K562 (cell line): ENCODE data around the gene FAM20C. TPM values are rescaled to one million over a fixed set of nuclear protein-coding genes. Genes with fewer than 3 reads are reported as not detected.

Source experiments
- CAMTA2 ChIP-seq: fragments of 250-450 bp; sonication (Bioruptor Pico); conservative IDR thresholded peaks from 2 replicates; pipeline ENCODE4 v1.5.1; 2022
- ELK3 ChIP-seq: fragments of 450-650 bp; formaldehyde crosslinking; IDR thresholded peaks from 2 replicates; pipeline ENCODE4 v1.4.0; 2020; ENCODE audit warnings: mild to moderate bottlenecking
- RBM15 ChIP-seq: fragments of 200-400 bp; formaldehyde crosslinking; IDR thresholded peaks from 2 replicates; pipeline ENCODE4 v1.6.1; 2018; ENCODE audit warnings: mild to moderate bottlenecking, low read length, moderate library complexity; ENCODE audit not compliant: insufficient read depth
- RBM22 ChIP-seq: fragments of 200-400 bp; formaldehyde crosslinking; IDR thresholded peaks from 2 replicates; pipeline ENCODE4 v1.6.1; 2018; ENCODE audit warnings: low read length, low read depth; ENCODE audit not compliant: poor library complexity, severe bottlenecking
- SETDB1 ChIP-seq: IDR thresholded peaks from one replicate; pipeline ENCODE4 v1.6.1; 2012; ENCODE audit warnings: low read length, control low read depth, inconsistent platforms
- TAF1 ChIP-seq: IDR thresholded peaks from 2 replicates; pipeline ENCODE4 v1.6.1; 2011; ENCODE audit warnings: mild to moderate bottlenecking, low read length, moderate library complexity; ENCODE audit not compliant: insufficient read depth, control insufficient read depth, severe bottlenecking; ENCODE audit errors: extremely low read depth
- ZBTB17 ChIP-seq: fragments of 450-650 bp; formaldehyde crosslinking; IDR thresholded peaks from 2 replicates; pipeline ENCODE4 v1.4.0; 2020; ENCODE audit warnings: mild to moderate bottlenecking
- ZNF165 ChIP-seq: fragments of 250-450 bp; sonication (Bioruptor Pico); IDR thresholded peaks from 2 replicates; pipeline ENCODE4 v1.4.0; 2020; ENCODE audit warnings: borderline replicate concordance
- ZNF436 ChIP-seq: fragments of 250-450, 450-650 bp; sonication (Bioruptor Pico); formaldehyde crosslinking; IDR thresholded peaks from 2 replicates; pipeline ENCODE4 v1.7.0; 2020; ENCODE audit warnings: mild to moderate bottlenecking
- ZNF785 ChIP-seq: fragments of 250-450 bp; sonication (Bioruptor Pico); IDR thresholded peaks from 2 replicates; pipeline ENCODE4 v1.4.0; 2020; ENCODE audit warnings: mild to moderate bottlenecking
- polyA plus RNA-seq, 8 experiments: library from polyadenylated mRNA; depleted of rRNA in 4 of 8; stranded (reverse) in 5 of 8; unstranded in 3 of 8; fragments of >200 nt; fragmentation: Nextera tagmentation in 2 of 8; fragmentation: Illumina TruSeq in 1 of 8; extraction: Ambion mirVana in 2 of 8; extraction: Trizol in 1 of 8; gene quantifications; 2 replicates each; pipeline versions ENCODE4 v1.2.1 to v1.2.3, GENCODE V29; 2011 to 2014; ENCODE audit warnings: inconsistent platforms in 1 of 8, missing spikeins in 1 of 8
- total RNA-seq, 7 experiments: library from RNA; depleted of rRNA in 6 of 7; stranded (reverse); fragments of >200 nt in 6 of 7; fragmentation: Illumina TruSeq in 2 of 7; extraction: Trizol in 2 of 7; gene quantifications; 2 replicates each; pipeline versions ENCODE4 v1.2.1 to v1.2.3, GENCODE V29; 2011 to 2021; ENCODE audit warnings: low replicate concordance in 1 of 7
- TF ChIP-seq, protein P1 (sequence below): fragments of 450-650 bp; formaldehyde crosslinking; IDR thresholded peaks from 2 replicates; pipeline ENCODE4 v1.4.0; 2020; ENCODE audit warnings: mild to moderate bottlenecking, mixed read lengths
- TF ChIP-seq, protein P2 (sequence below): fragments of 250-450 bp; sonication (Bioruptor Pico); IDR thresholded peaks from 2 replicates; pipeline ENCODE4 v1.5.0; 2021; ENCODE audit warnings: mild to moderate bottlenecking, moderate library complexity

The FAM20C gene
- total and polyA plus RNA-seq, 9 of the 15 experiments (the other 6 are each of a cell fraction or from before 2014, with no cell fraction given) = 0.09 TPM; not detected in 8

DNA sequence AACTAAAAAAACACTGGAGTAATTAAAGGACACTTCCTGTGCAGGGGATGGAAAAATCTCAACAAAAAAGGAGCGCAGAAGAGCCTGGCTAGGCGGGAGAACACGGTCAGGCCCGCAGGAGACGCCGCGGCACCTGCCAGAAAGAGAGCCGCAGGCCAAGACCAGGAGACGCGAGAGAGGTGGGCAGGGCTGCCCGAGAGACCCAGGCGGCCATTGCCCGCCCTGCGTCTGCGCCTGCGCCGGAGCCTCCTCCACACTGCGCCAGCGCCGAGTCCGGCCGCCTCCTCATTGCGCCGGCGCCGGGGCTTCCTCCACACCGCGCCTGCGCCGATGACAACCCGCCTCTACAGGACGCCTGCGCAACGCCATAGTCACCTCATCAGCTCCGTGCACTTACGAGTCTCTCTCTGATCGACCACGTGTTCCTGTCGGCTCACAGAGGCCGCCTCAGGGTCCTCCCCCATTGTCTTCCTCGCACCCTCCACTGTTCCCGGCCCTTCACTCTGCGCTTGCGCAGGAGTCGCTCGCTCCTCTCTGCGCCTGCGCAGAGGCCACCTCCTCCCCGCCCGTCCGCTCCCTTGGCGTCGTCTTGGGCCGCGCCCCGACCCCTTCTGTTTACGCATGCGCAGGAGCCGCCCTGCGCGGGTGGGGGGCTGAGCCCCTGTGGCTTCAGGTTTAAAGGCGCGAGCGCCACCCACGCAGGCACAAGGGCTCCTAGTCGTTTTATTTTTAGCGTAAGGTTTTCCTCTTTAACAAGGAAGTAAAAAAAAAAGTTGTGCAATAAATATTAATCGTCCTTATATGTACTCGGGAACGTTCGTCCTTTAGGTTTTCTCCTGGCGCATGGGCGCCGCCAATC is 43.2 kb upstream of the FAM20C start (continued):
- TF ChIP-seq, protein P1, sequence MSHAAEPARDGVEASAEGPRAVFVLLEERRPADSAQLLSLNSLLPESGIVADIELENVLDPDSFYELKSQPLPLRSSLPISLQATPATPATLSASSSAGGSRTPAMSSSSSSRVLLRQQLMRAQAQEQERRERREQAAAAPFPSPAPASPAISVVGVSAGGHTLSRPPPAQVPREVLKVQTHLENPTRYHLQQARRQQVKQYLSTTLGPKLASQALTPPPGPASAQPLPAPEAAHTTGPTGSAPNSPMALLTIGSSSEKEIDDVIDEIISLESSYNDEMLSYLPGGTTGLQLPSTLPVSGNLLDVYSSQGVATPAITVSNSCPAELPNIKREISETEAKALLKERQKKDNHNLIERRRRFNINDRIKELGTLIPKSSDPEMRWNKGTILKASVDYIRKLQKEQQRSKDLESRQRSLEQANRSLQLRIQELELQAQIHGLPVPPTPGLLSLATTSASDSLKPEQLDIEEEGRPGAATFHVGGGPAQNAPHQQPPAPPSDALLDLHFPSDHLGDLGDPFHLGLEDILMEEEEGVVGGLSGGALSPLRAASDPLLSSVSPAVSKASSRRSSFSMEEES (CRISPR knock-in tag) = no peak
- TF ChIP-seq RBM15 = no peak
- TF ChIP-seq ZNF785 (CRISPR knock-in tag) = no peak
- TF ChIP-seq ELK3 (CRISPR knock-in tag) = no peak
- TF ChIP-seq, protein P2, sequence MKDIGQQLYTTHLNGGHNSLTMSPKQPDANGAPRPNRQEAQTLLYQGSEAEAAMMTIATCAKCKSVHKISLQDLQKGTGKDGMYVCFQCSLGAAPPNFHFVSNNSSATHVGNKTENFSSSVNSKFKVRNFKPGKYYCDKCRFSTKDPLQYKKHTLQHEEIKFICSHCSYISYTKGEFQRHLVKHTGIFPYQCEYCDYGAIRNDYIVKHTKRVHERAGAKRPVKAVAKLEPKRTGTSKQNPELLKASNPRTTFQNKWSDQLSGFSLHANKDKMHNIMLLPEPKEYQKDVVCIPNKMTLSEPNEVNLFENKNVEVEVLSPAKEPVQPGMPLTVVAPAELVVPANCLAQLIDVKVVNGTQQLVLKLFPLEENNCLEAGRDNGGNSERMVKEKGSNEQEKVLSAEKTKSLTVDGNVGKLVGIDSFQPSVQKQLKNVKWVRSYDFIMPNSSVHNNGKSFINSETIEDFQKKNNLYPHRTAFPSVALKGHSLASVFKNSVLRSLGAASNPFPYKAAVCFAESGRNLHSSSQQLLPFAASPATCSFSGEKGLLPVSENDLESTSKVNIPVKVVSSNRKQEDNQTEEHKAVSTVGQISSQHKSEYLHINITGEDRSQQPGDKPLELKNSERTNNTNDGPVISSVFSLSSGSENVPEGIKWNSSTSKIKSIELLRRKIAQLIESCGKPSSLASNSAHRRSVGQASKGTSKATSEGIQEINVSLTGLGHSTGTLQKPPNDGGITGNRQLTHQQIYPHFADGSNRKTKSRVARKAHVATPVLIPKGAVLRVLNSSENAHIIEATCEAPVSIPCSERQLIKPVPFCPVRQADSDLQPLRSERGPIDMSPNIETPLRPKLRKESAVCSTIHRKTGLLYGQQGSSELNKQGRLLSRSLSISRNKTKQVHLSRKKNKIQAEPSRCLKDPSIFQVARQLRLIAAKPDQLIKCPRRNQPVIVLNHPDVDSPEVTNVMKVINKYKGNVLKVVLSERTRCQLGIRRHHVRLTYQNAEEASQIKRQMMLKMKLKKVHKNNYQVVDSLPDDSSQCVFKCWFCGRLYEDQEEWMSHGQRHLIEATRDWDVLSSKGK = no peak
- no peak for TF ChIP-seq ZBTB17 (CRISPR knock-in tag)
- no peak for TF ChIP-seq ZNF165 (CRISPR knock-in tag)
- no peak for TF ChIP-seq SETDB1
- no peak for TF ChIP-seq RBM22
- peak; percentile 81 for TF ChIP-seq TAF1
- TF ChIP-seq ZNF436 (CRISPR knock-in tag) = no peak
- no peak for TF ChIP-seq CAMTA2
